ENCODE results near the gene ZNF155.
A peak's percentile ranks its signal among the peaks of the same experiment; 100 is the strongest.

Gene ZNF155

GRCh38 chr19:44003461-44004009 lies 19.5 kb downstream of the ZNF155 start:
- no peak for DNase-seq (ENCODE audit: low spot score)

GRCh38 chr19:44005973-44006372 lies 22.0 kb downstream of the ZNF155 start:
- DNase-seq (ENCODE audit: low spot score): no peak

- no peak for DNase-seq (ENCODE audit: low spot score)
Measured at GRCh38 chr19:44007473-44007872, 23.5 kb downstream of the ZNF155 start.

DNA sequence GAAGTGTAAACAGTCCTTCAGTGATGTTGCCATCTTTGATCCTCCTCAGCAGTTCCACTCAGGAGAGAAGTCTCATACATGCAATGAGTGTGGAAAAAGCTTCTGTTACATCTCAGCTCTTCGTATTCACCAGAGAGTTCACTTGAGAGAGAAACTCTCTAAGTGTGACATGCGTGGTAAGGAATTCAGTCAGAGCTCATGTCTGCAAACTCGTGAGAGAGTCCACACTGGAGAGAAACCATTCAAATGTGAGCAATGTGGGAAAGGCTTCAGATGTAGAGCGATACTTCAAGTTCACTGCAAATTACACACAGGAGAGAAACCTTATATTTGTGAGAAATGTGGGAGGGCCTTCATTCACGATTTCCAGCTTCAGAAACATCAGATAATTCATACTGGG lies 26.5 kb downstream of the ZNF155 start:
- no peak for DNase-seq (ENCODE audit: low spot score)

- no peak for DNase-seq (ENCODE audit: low spot score)
Measured at GRCh38 chr19:44019498-44019897, 35.5 kb downstream of the ZNF155 start.

- no peak for DNase-seq (ENCODE audit: low spot score)
Measured at GRCh38 chr19:44021221-44021620, 37.2 kb downstream of the ZNF155 start.

DNA sequence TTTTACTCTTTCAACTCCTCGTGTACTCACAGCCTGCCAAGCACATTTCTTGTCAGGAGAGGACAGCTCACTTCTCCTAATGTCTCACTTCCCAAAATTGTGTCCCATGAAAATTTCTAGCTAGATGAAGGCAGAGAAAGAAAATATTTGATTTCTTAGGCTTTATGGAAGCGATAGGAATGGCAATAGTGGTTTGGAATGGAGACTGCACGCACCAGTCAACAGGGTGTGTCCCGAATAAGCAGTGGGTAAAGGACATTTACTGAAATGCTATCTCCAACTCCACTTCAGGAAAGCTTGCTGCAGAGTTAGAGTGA lies 40.9 kb downstream of the ZNF155 start:
- DNase-seq (ENCODE audit: low spot score): no peak

DNA sequence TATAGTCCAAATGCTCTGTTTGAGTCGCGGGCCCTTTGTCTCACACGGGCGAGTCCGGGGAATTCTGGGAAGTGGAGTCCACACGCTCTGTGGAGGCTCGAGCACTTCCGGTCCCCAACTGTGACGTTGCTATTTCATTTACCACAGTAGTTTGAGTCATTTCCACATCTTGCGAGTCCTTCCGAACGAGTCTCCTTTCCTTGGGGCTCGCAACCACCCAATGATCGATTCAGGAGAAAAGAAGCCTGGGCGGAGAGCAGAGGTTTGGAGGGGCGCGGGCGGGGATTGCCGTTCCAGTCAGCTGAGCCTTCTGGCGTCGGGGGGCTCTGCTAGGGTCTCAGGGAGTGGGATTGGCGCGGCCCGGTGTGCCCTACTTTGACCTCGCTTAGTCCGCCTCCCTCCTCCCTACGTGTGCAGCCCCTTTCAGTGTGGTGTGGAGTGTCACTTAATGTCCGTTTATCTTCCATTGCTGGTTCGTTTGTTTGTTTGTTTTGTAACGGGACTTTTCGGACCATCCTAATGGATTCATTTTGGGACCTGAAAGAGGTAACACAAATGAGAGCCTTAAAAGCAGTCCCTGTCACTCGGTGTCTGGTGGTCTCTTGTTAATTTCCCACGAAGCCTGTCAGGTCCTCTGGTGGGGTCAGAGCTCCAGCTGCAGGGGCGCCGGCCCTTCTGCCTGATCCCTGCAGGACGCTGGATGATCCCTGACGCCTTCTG lies 41.4 kb downstream of the ZNF155 start, which contains the start of gene ZNF222:
TSS of gene ZNF222 (plus strand) at position 163 of the 720 bp plus-strand sequence. CDS start at position 221, 58 bp downstream.
- DNase-seq (ENCODE audit: low spot score): peak; percentile 91

- no peak for DNase-seq (ENCODE audit: low spot score)
Measured at GRCh38 chr19:44026622-44027021, 42.6 kb downstream of the ZNF155 start.

DNA sequence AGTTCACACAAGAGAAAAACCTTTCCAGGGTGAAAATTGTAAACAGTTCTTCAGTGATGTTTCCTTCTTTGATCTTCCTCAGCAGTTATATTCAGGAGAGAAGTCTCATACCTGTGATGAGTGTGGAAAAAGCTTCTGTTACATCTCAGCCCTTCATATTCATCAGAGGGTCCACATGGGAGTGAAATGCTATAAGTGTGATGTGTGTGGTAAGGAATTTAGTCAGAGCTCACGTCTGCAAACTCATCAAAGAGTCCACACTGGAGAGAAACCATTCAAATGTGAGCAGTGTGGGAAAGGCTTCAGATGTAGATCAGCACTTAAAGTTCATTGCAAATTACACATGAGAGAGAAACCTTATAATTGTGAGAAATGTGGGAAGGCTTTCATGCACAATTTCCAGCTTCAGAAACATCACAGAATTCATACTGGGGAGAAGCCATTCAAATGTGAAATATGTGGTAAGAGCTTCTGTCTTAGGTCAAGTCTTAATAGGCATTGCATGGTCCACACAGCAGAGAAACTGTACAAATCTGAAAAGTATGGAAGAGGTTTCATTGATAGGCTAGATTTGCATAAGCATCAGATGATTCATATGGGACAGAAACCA lies 48.1 kb downstream of the ZNF155 start:
- DNase-seq (ENCODE audit: low spot score): no peak

GRCh38 chr19:44042147-44042546 lies 58.2 kb downstream of the ZNF155 start:
- DNase-seq (ENCODE audit: low spot score): no peak
